ENCODE data around the gene IGSF21.

Gene IGSF21

GRCh38 chr1:18400347-18401102 is 292.9 kb downstream of the IGSF21 start:
- no peak for DNase-seq (ENCODE audit: low read depth)
- no peak for TF ChIP-seq CTCF (conservative IDR thresholded peaks at IDR 0.05; ENCODE audit: low read depth, low read length)
- H3K4me3 ChIP-seq (ENCODE audit: low read length) = no peak overlapping the region

- DNase-seq (ENCODE audit: low read depth) = no peak
- no peak for TF ChIP-seq CTCF (conservative IDR thresholded peaks at IDR 0.05; ENCODE audit: low read depth, low read length)
- no peak overlapping the region for H3K4me3 ChIP-seq (ENCODE audit: low read length)
Observed at GRCh38 chr1:18401921-18402320, 294.3 kb downstream of the IGSF21 start.

- TF ChIP-seq CTCF (conservative IDR thresholded peaks at IDR 0.05; ENCODE audit: low read depth, low read length) = no peak
- no peak overlapping the region for H3K4me3 ChIP-seq (ENCODE audit: low read length)
- no peak for DNase-seq (ENCODE audit: low read depth)
Observed at GRCh38 chr1:18404460-18404859, 296.9 kb downstream of the IGSF21 start.

GRCh38 chr1:18407166-18408045 is 299.8 kb downstream of the IGSF21 start:
- H3K4me3 ChIP-seq (ENCODE audit: low read length) = no peak overlapping the region
- DNase-seq (ENCODE audit: low read depth) = no peak
- TF ChIP-seq CTCF (conservative IDR thresholded peaks at IDR 0.05; ENCODE audit: low read depth, low read length) = no peak

GRCh38 chr1:18408656-18409370 is 301.2 kb downstream of the IGSF21 start:
- no peak for DNase-seq (ENCODE audit: low read depth)

More at GRCh38 chr1:18408656-18409370, 301.2 kb downstream of the IGSF21 start:
- no peak for TF ChIP-seq CTCF (conservative IDR thresholded peaks at IDR 0.05; ENCODE audit: low read depth, low read length)
- no peak overlapping the region for H3K4me3 ChIP-seq (ENCODE audit: low read length)

Data from retinal pigment epithelial cell (primary cell).